NCI-H2227 (cell line): Measurements from ENCODE around the gene CBLIF.
"Not testable (repeated sequence)": the region's sequence is repeated elsewhere in the genome, so short reads cannot be mapped to it uniquely, and the experiment has no call there.

Experiments
- DNase-seq: peaks from one replicate; lab custom pipeline; 2025; ENCODE audit not compliant: unreplicated experiment; lab: John Stamatoyannopoulos, UW

CBLIF gene

DNA sequence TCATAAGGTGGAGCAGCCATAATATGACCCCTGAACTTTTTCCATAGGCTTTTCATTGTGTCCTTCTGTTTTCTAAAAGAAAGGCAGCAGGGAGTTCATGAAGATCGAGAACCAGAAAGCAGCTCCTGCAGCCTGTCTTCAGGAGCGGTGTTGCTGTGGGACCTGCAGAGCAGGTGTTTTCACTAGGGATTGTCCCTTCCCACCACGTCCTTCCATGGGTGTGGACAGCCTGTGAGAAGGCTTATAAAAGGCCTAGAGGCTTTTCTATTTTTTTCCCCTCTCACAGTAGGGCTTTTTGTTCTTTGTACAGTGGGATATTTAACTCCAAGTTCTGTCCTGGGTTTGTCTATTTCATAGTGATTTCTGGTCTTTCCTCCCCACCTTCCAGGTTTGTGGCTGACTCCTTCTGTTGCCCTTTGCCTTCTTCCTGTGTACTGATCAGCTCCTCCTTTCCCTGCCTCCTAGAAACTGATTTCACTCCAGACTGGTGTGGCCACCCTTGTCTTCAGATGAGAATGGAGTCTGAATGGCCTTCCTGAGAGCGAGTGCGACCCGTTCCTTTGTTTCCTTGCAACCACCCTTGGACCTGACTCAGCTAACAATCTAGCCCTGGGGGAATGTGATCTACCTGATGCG lies 44.8 kb downstream of the CBLIF start:
- DNase-seq: no peak

DNA sequence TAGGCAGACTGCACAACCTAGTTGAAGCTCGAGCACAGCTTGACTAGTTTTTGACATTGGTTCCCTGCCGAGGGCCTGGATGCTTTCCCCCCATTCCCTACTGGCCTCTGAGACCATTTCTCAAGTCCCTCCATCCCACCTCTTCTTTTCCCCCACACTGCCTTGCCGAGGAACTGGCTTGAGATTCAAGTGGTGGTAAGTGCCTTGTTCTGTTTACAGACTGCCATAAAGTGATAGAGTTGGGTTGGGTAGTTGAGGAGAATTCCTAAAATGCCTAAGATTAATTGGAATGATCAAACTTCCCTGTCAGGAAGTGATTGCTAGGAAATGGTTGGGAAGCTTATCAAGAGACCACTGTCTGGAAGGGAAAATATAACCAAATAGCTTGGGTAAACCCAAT lies 50.9 kb downstream of the CBLIF start:
- DNase-seq: no peak

GRCh38 chr11:59792507-59792906 lies 52.8 kb downstream of the CBLIF start:
- no peak for DNase-seq

GRCh38 chr11:59791639-59792038 lies 53.7 kb downstream of the CBLIF start:
- no peak for DNase-seq

GRCh38 chr11:59787816-59788215 lies 57.5 kb downstream of the CBLIF start:
- DNase-seq: no peak

DNA sequence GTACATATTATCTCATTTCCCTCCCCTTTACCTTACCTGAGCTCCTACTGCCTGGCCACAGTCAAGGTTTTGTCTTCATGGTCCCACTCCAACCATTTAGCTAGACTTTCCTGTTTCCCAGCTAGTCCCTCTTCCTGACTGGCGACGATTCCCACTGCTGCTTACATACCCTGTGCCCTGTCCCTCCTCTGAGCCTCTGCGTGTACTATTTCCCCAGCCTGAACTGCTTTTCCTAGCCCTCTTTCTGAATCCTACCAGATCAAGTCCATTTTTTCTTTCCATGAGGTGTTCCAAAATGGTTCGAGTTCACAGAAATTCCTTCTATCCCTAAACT lies 58.1 kb downstream of the CBLIF start:
- no peak for DNase-seq

- no peak for DNase-seq
Measured at GRCh38 chr11:59785818-59786217, 59.5 kb downstream of the CBLIF start.

GRCh38 chr11:59784441-59784840 lies 60.9 kb downstream of the CBLIF start:
- DNase-seq: not testable (repeated sequence)

DNA sequence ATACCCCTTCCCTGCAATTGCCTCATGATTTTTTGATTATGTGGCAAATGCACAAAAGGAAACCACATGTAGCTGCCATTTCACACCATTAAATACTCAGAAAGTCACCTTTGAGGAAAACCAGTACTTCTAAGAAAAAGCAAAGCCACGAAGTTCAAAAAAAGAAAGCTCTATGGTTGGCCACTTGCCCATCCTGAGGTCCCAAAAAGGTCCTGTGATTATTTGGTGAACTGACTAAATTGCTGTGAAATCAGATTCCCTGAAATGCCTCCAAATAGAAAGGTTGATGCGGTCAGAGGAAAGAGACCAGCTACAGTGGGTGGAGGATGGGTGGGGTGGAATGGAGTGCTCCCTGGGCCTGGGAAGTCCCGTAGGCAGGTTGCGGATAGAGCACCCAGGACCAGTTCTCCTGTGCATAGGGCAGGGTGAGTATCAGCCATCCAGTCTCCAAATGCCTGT lies 61.6 kb downstream of the CBLIF start:
- DNase-seq: no peak

DNA sequence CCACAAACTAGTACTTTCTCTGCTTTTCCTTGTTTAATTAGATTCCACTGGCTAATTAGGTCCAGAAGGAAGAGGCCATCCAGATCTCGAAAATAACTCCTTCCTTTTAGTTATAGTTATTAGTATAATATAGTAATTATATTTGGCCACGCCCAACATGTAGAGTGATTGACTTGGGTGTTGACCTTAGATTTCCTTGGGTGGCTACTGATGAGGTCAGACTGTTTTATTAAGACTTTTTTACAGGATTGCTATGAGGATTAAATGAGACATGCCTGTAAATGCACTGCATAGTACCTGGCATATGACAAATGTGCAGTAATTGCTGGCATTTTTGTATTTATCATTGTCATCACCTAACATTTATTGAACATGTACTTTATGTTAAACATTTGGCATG lies 63.2 kb downstream of the CBLIF start:
- no peak for DNase-seq

DNA sequence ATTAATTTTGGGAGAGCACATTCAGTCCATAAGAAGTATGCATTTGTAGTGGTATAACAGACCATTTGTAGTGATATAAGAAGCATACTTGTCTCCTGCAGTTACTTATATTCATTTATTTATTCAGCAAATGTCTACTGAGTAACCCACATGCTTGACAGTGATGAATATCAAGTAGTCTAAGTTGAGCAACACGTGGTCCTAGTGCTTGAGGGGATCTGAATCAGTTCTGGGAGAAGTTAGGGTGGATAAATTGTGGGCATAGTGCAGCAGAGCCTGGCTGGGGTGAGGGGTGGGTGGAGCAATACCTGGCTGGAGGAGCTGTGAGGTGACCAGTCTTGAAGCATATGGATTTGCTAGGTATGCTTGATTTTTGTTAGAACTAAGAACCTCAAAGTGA lies 65.8 kb downstream of the CBLIF start:
- no peak for DNase-seq
